Esophagus squamous epithelium (tissue), 5 donors: ENCODE results near the gene ABLIM2. TPM values are rescaled to one million over a fixed set of nuclear protein-coding genes. Genes with fewer than 3 reads are reported as not detected.
"Not testable (repeated sequence)": the region's sequence is repeated elsewhere in the genome, so short reads cannot be mapped to it uniquely, and the experiment has no call there.

ENCODE experiments used
- DNase-seq: peaks from one replicate; lab custom pipeline; 2025; lab: John Stamatoyannopoulos, UW
- H3K27ac ChIP-seq, 4 donors: fragments of 200-600 bp; sonication (generic); one replicate each; pipeline ENCODE4 v1.5.1; 2016 to 2019; ENCODE audit warnings: mild to moderate bottlenecking in 1 of 4
- H3K27me3 ChIP-seq, 4 donors: fragments of 200-600 bp; sonication (generic); 1 replicate in 3 of 4; 2 replicates in 1 of 4; pipeline versions ENCODE4 v1.5.1 to v1.6.0; 2017 to 2021; ENCODE audit warnings: antibody characterized with exemption in 1 of 4
- H3K36me3 ChIP-seq, 3 donors: fragments of 200-600 bp; sonication (generic); one replicate each; pipeline ENCODE4 v1.5.1; 2016 to 2019
- H3K4me1 ChIP-seq, 3 donors: fragments of 200-600 bp; sonication (generic); one replicate each; pipeline ENCODE4 v1.5.1; 2017 to 2019
- H3K4me3 ChIP-seq, 4 donors: fragments of 200-600 bp; sonication (generic); 1 replicate in 3 of 4; 2 replicates in 1 of 4; pipeline ENCODE4 v1.5.1; 2016 to 2019; ENCODE audit warnings: mild to moderate bottlenecking in 2 of 4, moderate library complexity in 1 of 4
- H3K9me3 ChIP-seq, 3 donors: fragments of 200-600 bp; sonication (generic); one replicate each; pipeline ENCODE4 v1.5.1; 2016 to 2019
- POLR2A ChIP-seq, 4 donors: fragments of 450-650 bp; IDR thresholded peaks; one replicate each; pipeline ENCODE4 v1.6.1; 2017; ENCODE audit warnings: antibody characterized with exemption in 4 of 4, mild to moderate bottlenecking in 4 of 4, moderate library complexity in 3 of 4
- WGBS, 2 donors: methylation state at CpG; one replicate each; pipeline ENCODE4 v1.1.5; 2018; 5-methylcytosine and 5-hydroxymethylcytosine counted together
- intact Hi-C: fragments of 100-400 bp; cut with DNase I; formaldehyde crosslinking; loops from one replicate; pipeline ENCODE4 v1.15.0; 2022
- total RNA-seq, 4 donors: library from RNA; depleted of rRNA; stranded (reverse); fragments of >200 nt; gene quantifications; one replicate each; pipeline ENCODE4 v1.1.0, GENCODE V29; 2016
- TF ChIP-seq, protein P1 (sequence below), 6 experiments: fragments of 450-650 bp in 4 of 6; fragments of 200-600 bp in 2 of 6; sonication (generic) in 2 of 6; IDR thresholded peaks; one replicate each; pipeline ENCODE4 v1.5.1; 2016 to 2019; ENCODE audit warnings: antibody characterized with exemption in 6 of 6, mild to moderate bottlenecking in 4 of 6, moderate library complexity in 4 of 6
- donor health status: DM: yes; HTN: yes; CAD: no.

Gene ABLIM2
- total RNA-seq, 4 donors from 2014 or later, result 13.5 to 26.7 (median 15.7) TPM

DNA sequence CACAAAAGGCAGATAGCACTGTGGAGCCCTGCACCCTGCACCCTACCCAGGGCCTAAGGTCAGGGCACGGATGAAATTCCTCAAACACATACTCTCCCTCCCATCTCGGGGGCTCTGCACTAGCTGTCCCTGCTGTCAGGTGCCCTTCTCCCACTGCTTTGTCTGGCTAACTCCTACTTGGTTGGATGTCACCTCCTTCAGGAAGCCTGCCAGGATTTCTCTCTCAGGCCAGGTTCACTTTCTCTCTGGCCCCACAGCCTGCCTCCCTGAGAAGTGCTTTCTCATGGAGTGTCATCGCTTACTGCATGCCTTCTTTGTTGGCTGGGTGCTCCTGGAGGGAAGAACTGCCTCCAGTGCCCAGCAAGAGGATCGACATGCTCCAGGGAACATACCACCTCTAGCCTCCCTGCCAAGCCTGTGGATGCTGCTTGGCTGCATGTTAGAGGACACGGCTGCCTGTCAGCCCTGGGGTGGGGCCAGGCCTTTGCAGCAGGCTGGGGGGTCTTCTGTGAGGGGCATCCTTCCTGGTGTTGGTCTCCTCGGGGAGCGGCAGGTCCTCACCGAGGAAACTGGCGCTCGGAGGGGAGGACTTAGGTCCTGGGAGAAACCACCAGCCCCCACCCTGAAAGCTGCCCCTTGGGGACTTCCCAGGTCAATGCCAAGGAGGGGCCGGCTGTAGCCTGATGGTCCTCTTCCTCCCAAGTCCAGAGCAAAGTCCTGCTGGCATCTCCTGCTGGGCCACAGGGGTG lies 15.0 kb downstream of the ABLIM2 start:
- peaks cover 0 to 38% (median 0%) of the 10 kb centered on the region in 4 donors for H3K27me3 ChIP-seq
- H3K9me3 ChIP-seq, result no peaks in the 10 kb centered on the region
- TF ChIP-seq, protein P1, sequence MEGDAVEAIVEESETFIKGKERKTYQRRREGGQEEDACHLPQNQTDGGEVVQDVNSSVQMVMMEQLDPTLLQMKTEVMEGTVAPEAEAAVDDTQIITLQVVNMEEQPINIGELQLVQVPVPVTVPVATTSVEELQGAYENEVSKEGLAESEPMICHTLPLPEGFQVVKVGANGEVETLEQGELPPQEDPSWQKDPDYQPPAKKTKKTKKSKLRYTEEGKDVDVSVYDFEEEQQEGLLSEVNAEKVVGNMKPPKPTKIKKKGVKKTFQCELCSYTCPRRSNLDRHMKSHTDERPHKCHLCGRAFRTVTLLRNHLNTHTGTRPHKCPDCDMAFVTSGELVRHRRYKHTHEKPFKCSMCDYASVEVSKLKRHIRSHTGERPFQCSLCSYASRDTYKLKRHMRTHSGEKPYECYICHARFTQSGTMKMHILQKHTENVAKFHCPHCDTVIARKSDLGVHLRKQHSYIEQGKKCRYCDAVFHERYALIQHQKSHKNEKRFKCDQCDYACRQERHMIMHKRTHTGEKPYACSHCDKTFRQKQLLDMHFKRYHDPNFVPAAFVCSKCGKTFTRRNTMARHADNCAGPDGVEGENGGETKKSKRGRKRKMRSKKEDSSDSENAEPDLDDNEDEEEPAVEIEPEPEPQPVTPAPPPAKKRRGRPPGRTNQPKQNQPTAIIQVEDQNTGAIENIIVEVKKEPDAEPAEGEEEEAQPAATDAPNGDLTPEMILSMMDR (IDR thresholded peaks at IDR 0.05), result no peak
- TF ChIP-seq POLR2A (IDR thresholded peaks at IDR 0.05), result no peak
- peaks cover 0 to 8% (median 0%) of the 10 kb centered on the region in 3 donors for H3K36me3 ChIP-seq
- DNase-seq, result no peak
- WGBS, 2 donors, result 47 to 90% methylated on average over 2 of the region's 11 CpGs
- H3K4me1 ChIP-seq, result peaks cover 0 to 16% (median 5%) of the 10 kb centered on the region in 3 donors
- no peak overlapping the region for H3K27ac ChIP-seq
- intact Hi-C loops, result no loop called here
- no peak overlapping the region for H3K4me3 ChIP-seq

GRCh38 chr4:8142556-8142955 lies 16.1 kb downstream of the ABLIM2 start:
- H3K9me3 ChIP-seq, result no peaks in the 10 kb centered on the region
- WGBS, 2 donors, result 64 to 71% methylated on average over 5 to 7 of the region's 9 CpGs
- no peak overlapping the region for H3K4me3 ChIP-seq
- TF ChIP-seq, protein P1 (IDR thresholded peaks at IDR 0.05), result no peak
- no peak for TF ChIP-seq POLR2A (IDR thresholded peaks at IDR 0.05)
- no peak overlapping the region for H3K27ac ChIP-seq
- intact Hi-C loops, result no loop called here
- peaks cover 0 to 38% (median 0%) of the 10 kb centered on the region in 4 donors for H3K27me3 ChIP-seq
- no peak for DNase-seq
- H3K36me3 ChIP-seq, result no peaks in the 10 kb centered on the region
- H3K4me1 ChIP-seq, result peaks cover 0 to 16% (median 5%) of the 10 kb centered on the region in 3 donors

DNA sequence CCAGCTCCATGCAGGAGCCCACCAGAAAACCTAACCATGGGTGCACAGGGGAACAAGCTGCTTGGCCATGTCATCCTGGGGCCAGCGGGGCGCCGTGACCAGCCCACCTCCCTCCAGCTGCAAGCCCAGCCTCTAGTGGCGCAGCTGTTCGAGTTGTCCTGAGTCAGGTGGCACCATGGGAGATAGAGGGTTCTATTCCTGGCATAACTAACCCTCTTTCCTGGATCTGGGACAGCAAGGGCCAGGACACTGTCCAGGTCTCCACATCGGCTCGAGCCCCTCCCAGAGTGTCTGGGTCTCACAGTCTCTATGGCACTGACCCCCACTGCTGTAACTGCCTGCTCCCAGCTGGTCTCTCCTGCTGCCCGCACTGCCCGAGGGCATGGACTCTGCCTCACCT lies 16.7 kb downstream of the ABLIM2 start:
- intact Hi-C loops, result no loop called here
- peaks cover 0 to 16% (median 5%) of the 10 kb centered on the region in 3 donors for H3K4me1 ChIP-seq
- TF ChIP-seq POLR2A (IDR thresholded peaks at IDR 0.05), result no peak
- TF ChIP-seq, protein P1 (IDR thresholded peaks at IDR 0.05), result no peak
- DNase-seq, result no peak
- no peaks in the 10 kb centered on the region for H3K36me3 ChIP-seq
- H3K9me3 ChIP-seq, result no peaks in the 10 kb centered on the region
- no peak overlapping the region for H3K27ac ChIP-seq
- 96% methylated on average over 5 of the region's 9 CpGs; no CpG with 5 or more reads in 1 of the 2 donors for WGBS, 2 donors
- H3K27me3 ChIP-seq, result peaks cover 0 to 38% (median 0%) of the 10 kb centered on the region in 4 donors
- H3K4me3 ChIP-seq, result no peak overlapping the region

- intact Hi-C loops, result no loop called here
- no peak for TF ChIP-seq POLR2A (IDR thresholded peaks at IDR 0.05)
- TF ChIP-seq, protein P1 (IDR thresholded peaks at IDR 0.05), result no peak
- peaks cover 0 to 38% (median 0%) of the 10 kb centered on the region in 4 donors for H3K27me3 ChIP-seq
- WGBS, 2 donors, result 60 to 70% methylated on average over 5 to 6 of the region's 6 CpGs
- no peak overlapping the region for H3K27ac ChIP-seq
- H3K4me1 ChIP-seq, result peaks cover 0 to 16% (median 5%) of the 10 kb centered on the region in 3 donors
- H3K36me3 ChIP-seq, result no peaks in the 10 kb centered on the region
- no peak overlapping the region for H3K4me3 ChIP-seq
- DNase-seq, result no peak
- no peaks in the 10 kb centered on the region for H3K9me3 ChIP-seq
Observed at GRCh38 chr4:8140915-8141314, 17.7 kb downstream of the ABLIM2 start.

DNA sequence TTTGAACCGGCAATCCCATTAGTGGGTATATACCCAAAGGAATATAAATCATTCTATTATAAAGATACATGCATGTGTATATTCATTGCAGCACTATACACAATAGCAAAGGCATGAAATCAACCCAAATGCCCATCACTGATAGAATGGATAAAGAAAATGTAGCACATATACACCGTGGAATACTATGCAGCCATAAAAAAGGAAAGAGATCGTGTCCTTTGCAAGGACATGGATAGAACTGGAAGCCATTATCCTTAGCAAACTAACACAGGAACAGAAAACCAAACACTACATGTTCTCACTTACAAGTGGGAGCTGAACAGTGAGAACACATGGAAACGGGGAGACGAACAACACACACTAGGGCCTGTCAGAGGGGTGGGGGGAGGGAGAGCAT lies 18.9 kb downstream of the ABLIM2 start:
- H3K4me3 ChIP-seq, H3K36me3 ChIP-seq, intact Hi-C loops, H3K27ac ChIP-seq, H3K9me3 ChIP-seq, DNase-seq, H3K4me1 ChIP-seq: not testable (repeated sequence)
- WGBS, 2 donors, result 85 to 86% methylated on average over 5 of the region's 5 CpGs
- peaks cover 0 to 31% (median 0%) of the 10 kb centered on the region in 4 donors for H3K27me3 ChIP-seq
